ENCODE data around the gene CADM1. TPM values are rescaled to one million over a fixed set of nuclear protein-coding genes. Genes with fewer than 3 reads are reported as not detected.

Gene CADM1
- total and polyA plus RNA-seq, 4 donors = 31.7 to 243 (median 77.9) TPM

DNA sequence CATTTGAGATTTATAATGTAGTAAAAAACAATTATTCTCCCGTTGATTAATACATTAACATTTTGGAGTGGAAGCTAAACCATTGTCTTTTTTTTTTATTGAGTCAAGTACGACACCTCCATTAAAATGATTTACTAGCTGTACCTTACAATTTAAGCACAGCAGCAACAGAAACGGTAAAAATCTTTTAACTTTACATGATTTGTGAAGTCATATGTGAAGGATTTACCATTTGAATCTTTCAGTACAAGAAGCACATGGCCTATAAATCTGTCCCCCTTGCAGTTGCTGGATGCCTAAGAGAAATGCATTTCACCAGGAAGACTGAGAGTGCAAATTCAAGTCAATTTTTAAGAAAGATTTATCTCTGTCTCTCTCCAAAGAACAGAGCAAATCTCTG is 324.6 kb downstream of the CADM1 start:
- Histone ChIP-seq H3K4me1 (ENCODE audit: control insufficient read depth in 5 of 5, insufficient read depth in 5 of 5, low read length in 5 of 5) (peaks cover 0 to 14% (median 3%) of the 10 kb centered on the region in 5 donors), H3K27me3 (ENCODE audit: control insufficient read depth in 3 of 3, insufficient read depth in 3 of 3, low read length in 2 of 3) (no peaks in the 10 kb centered on the region), H3K36me3 (ENCODE audit: control insufficient read depth in 4 of 4, insufficient read depth in 4 of 4, low read length in 4 of 4) (no peaks in the 10 kb centered on the region), H3K9ac (ENCODE audit: insufficient read depth in 1 of 2, low read length in 2 of 2) (no peak overlapping the region), H3K27ac (ENCODE audit: low read depth in 1 of 2, low read length in 1 of 2) (no peak overlapping the region), H3K4me3 (no peak overlapping the region), H3K9me3 (ENCODE audit: control insufficient read depth in 4 of 4, insufficient read depth in 3 of 4, low read length in 3 of 4) (no peaks in the 10 kb centered on the region)
- no peak for TF ChIP-seq CTCF (IDR thresholded peaks at IDR 0.05; ENCODE audit: control extremely low read depth, extremely low read depth)
- DNase-seq = no peak
- no peak for ATAC-seq (ENCODE audit: insufficient read depth, low FRiP score)
- WGBS, 2 donors = 77 to 80% methylated on average over 3 of the region's 3 CpGs

- ATAC-seq (ENCODE audit: insufficient read depth, low FRiP score) = no peak
- TF ChIP-seq CTCF (IDR thresholded peaks at IDR 0.05; ENCODE audit: control extremely low read depth, extremely low read depth) = no peak
- Histone ChIP-seq H3K4me3 (no peak overlapping the region), H3K36me3 (ENCODE audit: control insufficient read depth in 4 of 4, insufficient read depth in 4 of 4, low read length in 4 of 4) (no peaks in the 10 kb centered on the region), H3K9ac (ENCODE audit: insufficient read depth in 1 of 2, low read length in 2 of 2) (no peak overlapping the region), H3K4me1 (ENCODE audit: control insufficient read depth in 5 of 5, insufficient read depth in 5 of 5, low read length in 5 of 5) (peaks cover 0 to 14% (median 3%) of the 10 kb centered on the region in 5 donors), H3K27me3 (ENCODE audit: control insufficient read depth in 3 of 3, insufficient read depth in 3 of 3, low read length in 2 of 3) (no peaks in the 10 kb centered on the region), H3K27ac (ENCODE audit: low read depth in 1 of 2, low read length in 1 of 2) (no peak overlapping the region), H3K9me3 (ENCODE audit: control insufficient read depth in 4 of 4, insufficient read depth in 3 of 4, low read length in 3 of 4) (no peaks in the 10 kb centered on the region)
- DNase-seq = no peak
- 89 to 90% methylated on average over 14 of the region's 14 CpGs for WGBS, 2 donors
These were observed 325.5 kb downstream of the CADM1 start for GRCh38 chr11:115178705-115179104.

DNA sequence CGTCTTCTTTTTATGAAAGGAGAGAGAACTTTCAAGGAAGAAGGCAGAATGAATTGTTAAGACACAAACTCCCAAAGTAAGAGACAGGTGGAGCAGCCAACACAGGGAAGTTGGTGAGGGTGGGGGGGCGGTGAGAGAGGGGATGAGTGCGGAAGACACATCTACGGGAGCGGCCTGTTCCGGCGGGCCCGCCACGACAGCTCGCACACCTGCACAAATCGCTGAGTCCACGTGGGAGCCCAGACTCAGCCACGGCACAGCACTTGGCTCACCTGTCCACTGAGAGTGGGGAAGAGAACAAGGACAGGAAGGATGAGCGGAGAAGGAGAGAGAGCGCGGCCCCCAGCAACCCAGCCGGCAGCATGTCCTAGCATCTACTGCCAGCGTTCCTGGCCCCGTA is 331.1 kb downstream of the CADM1 start:
- H3K9ac ChIP-seq (ENCODE audit: insufficient read depth in 1 of 2, low read length in 2 of 2) = no peak overlapping the region
- H3K4me3 ChIP-seq = no peak overlapping the region
- no peak for TF ChIP-seq CTCF (IDR thresholded peaks at IDR 0.05; ENCODE audit: control extremely low read depth, extremely low read depth)
- DNase-seq = no peak
- ATAC-seq (ENCODE audit: insufficient read depth, low FRiP score) = no peak
- H3K36me3 ChIP-seq (ENCODE audit: control insufficient read depth in 4 of 4, insufficient read depth in 4 of 4, low read length in 4 of 4) = no peaks in the 10 kb centered on the region
- peaks cover 0 to 26% (median 6%) of the 10 kb centered on the region in 5 donors for H3K4me1 ChIP-seq (ENCODE audit: control insufficient read depth in 5 of 5, insufficient read depth in 5 of 5, low read length in 5 of 5)
- no peaks in the 10 kb centered on the region for H3K27me3 ChIP-seq (ENCODE audit: control insufficient read depth in 3 of 3, insufficient read depth in 3 of 3, low read length in 2 of 3)
- no peaks in the 10 kb centered on the region for H3K9me3 ChIP-seq (ENCODE audit: control insufficient read depth in 4 of 4, insufficient read depth in 3 of 4, low read length in 3 of 4)
- WGBS, 2 donors = 87 to 89% methylated on average over 19 of the region's 19 CpGs
- H3K27ac ChIP-seq (ENCODE audit: low read depth in 1 of 2, low read length in 1 of 2) = no peak overlapping the region

DNA sequence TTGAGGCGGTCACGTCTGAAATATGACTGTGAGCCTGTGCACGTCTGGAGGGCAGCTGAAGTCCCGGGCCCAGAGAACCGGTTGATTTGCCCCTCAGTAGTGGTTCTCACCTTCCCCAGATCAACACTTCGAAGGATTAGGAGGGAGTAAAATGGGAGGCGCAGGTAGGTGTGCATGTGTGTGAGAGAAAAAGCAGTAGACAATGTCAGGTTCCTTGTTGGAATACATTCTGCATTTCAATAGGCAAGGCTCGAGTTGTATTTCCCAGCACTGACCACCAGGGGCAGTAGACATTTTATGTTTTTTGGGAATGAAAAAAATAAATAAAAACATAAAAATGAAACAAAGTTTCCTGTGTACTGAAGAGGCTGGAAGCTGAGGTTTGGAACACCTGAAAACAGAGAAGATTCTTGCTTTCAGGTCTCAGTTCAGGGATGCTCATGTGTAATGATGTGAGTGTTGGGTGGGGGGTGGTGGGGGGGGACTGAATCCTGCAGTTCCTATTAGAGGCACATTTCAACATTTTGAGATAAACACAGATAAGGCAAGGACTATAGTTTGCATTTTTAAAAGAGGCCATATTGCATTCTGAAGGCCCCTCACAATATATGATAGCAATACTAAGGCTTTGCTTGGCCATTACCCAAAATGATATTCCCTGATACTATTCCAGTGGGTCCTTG is 333.9 kb downstream of the CADM1 start:
- WGBS, 2 donors = 58 to 59% methylated on average over 8 of the region's 8 CpGs
- Histone ChIP-seq H3K9ac (ENCODE audit: insufficient read depth in 1 of 2, low read length in 2 of 2) (no peak overlapping the region), H3K36me3 (ENCODE audit: control insufficient read depth in 4 of 4, insufficient read depth in 4 of 4, low read length in 4 of 4) (no peaks in the 10 kb centered on the region), H3K27ac (ENCODE audit: low read depth in 1 of 2, low read length in 1 of 2) (no peak overlapping the region), H3K4me1 (ENCODE audit: control insufficient read depth in 5 of 5, insufficient read depth in 5 of 5, low read length in 5 of 5) (peaks cover 0 to 44% (median 6%) of the 10 kb centered on the region in 5 donors), H3K27me3 (ENCODE audit: control insufficient read depth in 3 of 3, insufficient read depth in 3 of 3, low read length in 2 of 3) (no peaks in the 10 kb centered on the region), H3K4me3 (no peak overlapping the region), H3K9me3 (ENCODE audit: control insufficient read depth in 4 of 4, insufficient read depth in 3 of 4, low read length in 3 of 4) (no peaks in the 10 kb centered on the region)
- no peak for ATAC-seq (ENCODE audit: insufficient read depth, low FRiP score)
- DNase-seq = peak; percentile 46 to 68 (median 58)
- TF ChIP-seq CTCF (IDR thresholded peaks at IDR 0.05; ENCODE audit: control extremely low read depth, extremely low read depth) = peak; percentile 25
